Testis (tissue), 2 donors: ENCODE data around the gene MESD.

ENCODE experiments used
- POLR2A ChIP-seq: fragments of 450-650 bp; IDR thresholded peaks from one replicate; pipeline ENCODE4 v1.6.1; 2017; ENCODE audit warnings: antibody characterized with exemption, mild to moderate bottlenecking, moderate library complexity
- TF ChIP-seq, protein P1 (sequence below), 3 experiments: fragments of 450-650 bp in 2 of 3; fragments of 200-600 bp in 1 of 3; sonication (generic) in 1 of 3; IDR thresholded peaks; one replicate each; pipeline ENCODE4 v1.5.1; 2016 to 2019; ENCODE audit warnings: antibody characterized with exemption in 3 of 3, mild to moderate bottlenecking in 2 of 3, moderate library complexity in 1 of 3

DNA sequence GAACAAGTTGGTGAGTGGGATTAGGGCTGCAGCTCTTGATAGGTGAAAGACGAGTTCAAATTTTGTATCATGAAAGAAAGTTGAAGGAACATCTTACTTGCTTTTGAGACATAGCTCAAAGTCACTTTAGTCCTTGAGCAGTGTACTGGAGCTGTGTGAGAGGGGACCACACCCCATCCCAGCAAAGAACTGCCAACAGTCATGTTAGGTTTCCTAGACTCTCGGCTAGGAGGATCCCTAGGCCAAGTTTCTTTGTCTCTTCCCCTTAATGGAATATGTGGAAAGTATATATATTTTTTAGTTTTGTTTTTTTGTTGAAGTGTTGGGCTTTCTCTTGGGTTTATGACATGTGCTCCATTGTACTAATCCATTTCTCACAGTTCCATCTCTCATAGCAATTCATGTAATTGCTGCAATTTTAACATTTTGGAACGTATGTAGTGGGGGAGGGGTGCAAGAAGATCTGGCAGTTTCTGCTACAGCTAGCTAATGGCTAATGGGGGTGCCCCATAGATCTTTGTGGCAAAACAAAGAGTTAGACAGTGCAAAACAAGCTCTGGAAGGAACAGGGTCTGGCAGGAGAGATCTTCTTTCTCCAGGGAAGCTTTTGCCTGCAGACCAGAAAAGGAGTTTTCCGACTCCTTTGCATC, 36.2 kb upstream of the MESD start:
- TF ChIP-seq, protein P1, sequence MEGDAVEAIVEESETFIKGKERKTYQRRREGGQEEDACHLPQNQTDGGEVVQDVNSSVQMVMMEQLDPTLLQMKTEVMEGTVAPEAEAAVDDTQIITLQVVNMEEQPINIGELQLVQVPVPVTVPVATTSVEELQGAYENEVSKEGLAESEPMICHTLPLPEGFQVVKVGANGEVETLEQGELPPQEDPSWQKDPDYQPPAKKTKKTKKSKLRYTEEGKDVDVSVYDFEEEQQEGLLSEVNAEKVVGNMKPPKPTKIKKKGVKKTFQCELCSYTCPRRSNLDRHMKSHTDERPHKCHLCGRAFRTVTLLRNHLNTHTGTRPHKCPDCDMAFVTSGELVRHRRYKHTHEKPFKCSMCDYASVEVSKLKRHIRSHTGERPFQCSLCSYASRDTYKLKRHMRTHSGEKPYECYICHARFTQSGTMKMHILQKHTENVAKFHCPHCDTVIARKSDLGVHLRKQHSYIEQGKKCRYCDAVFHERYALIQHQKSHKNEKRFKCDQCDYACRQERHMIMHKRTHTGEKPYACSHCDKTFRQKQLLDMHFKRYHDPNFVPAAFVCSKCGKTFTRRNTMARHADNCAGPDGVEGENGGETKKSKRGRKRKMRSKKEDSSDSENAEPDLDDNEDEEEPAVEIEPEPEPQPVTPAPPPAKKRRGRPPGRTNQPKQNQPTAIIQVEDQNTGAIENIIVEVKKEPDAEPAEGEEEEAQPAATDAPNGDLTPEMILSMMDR (IDR thresholded peaks at IDR 0.05) = no peak
- TF ChIP-seq POLR2A = no peak
